Measurements from ENCODE around the gene ELAPOR2.

- TF ChIP-seq CTCF (IDR thresholded peaks at IDR 0.05) (no peak), ZFX (IDR thresholded peaks at IDR 0.05; ENCODE audit: borderline replicate concordance) (no peak)
Measured at GRCh38 chr7:87013136-87013839, 46.2 kb downstream of the ELAPOR2 start.

All from 22Rv1 (cell line).